Pancreas (tissue), 10 donors: Measurements from ENCODE around the gene EIF5. TPM values are rescaled to one million over a fixed set of nuclear protein-coding genes. Genes with fewer than 3 reads are reported as not detected.

Experiments used
- ATAC-seq, 4 donors: fragments of 200-7000 bp; cut with Tn5 transposase; one replicate each; pipeline versions ENCODE4 v1.8.0 to v1.9.1; 2020; ENCODE audit warnings: mild to moderate bottlenecking in 4 of 4, moderate library complexity in 4 of 4
- DNase-seq, 6 donors: peaks; one replicate each; pipeline ENCODE4 v3.0.0-alpha.2; 2020
- FAIRE-seq: peaks from 2 replicates; lab custom pipeline; 2012; peaks lifted over from hg19 to GRCh38; lab: Jason Lieb, UNC
- H3K27ac ChIP-seq, 4 donors: fragments of 200-600 bp; sonication (generic); 1 replicate in 3 of 4; 2 replicates in 1 of 4; pipeline versions ENCODE4 v1.5.0 to v1.8.0; 2020
- H3K27me3 ChIP-seq, 4 donors: fragments of 200-600 bp; one replicate each; pipeline ENCODE4 v1.8.0; 2021
- H3K36me3 ChIP-seq, 3 donors: fragments of 200-600 bp; sonication (generic) in 1 of 3; one replicate each; pipeline versions ENCODE4 v1.5.0 to v1.8.0; 2020 to 2021
- H3K4me1 ChIP-seq, 3 donors: fragments of 200-600 bp; one replicate each; pipeline ENCODE4 v1.8.0; 2021
- H3K4me3 ChIP-seq, 4 donors: fragments of 200-600 bp; sonication (generic) in 2 of 4; one replicate each; pipeline versions ENCODE4 v1.5.0 to v1.8.0; 2020 to 2021
- H3K9me3 ChIP-seq, 4 donors: fragments of 200-600 bp; one replicate each; pipeline ENCODE4 v1.8.0; 2021
- WGBS, 2 donors: extraction: QIAGEN DNeasy Blood & Tissue Kit; methylation state at CpG; one replicate each; pipeline ENCODE4 v1.1.7; 2013; 5-methylcytosine and 5-hydroxymethylcytosine counted together
- intact Hi-C, 3 donors: fragments of 100-400 bp; cut with DNase I; formaldehyde crosslinking; loops; one replicate each; pipeline versions ENCODE4 v1.11.1 to v1.14.2; 2022
- polyA plus RNA-seq, 2 donors: library from polyadenylated mRNA; stranded (reverse); fragments of 200-250 nt; gene quantifications; one replicate each; pipeline ENCODE4 v1.2.3, GENCODE V29; 2013
- total RNA-seq, 6 donors: library from RNA; stranded (reverse); fragmentation: NEBNext Ultra II Directional in 4 of 6; extraction: Animal tissue kit (Norgen Biotek cat#: 25700) in 4 of 6; gene quantifications; one replicate each; pipeline versions ENCODE4 v1.2.1 to v1.2.4, GENCODE V29; 2021 to 2023
- TF ChIP-seq, protein P1 (sequence below), 4 donors: fragments of 200-600 bp; sonication (generic) in 3 of 4; IDR thresholded peaks; one replicate each; pipeline versions ENCODE4 v1.5.0 to v1.8.0; 2021; ENCODE audit warnings: antibody characterized with exemption in 4 of 4
- donor health status: healthy with polysubstance abuse.
- donor health status: DM: no; HTN: no; CAD: no; lungs with moderate emphysema.
- donor health status: DM: no; HTN: no; CAD: no.
- donor health status: control.
- donor health status: control.
- donor health status: Bipolar disorder and iron deficiency.
- donor health status: DM: yes; HTN: yes; CAD: no.
- donor health status: DM: no; HTN: no; CAD: no.
- donor health status: DM: no; HTN: no; CAD: no.
- donor health status: DM: yes; HTN: yes; CAD: no.

EIF5 gene
- total and polyA plus RNA-seq, 8 donors = 22.2 to 139 (median 95.2) TPM

DNA sequence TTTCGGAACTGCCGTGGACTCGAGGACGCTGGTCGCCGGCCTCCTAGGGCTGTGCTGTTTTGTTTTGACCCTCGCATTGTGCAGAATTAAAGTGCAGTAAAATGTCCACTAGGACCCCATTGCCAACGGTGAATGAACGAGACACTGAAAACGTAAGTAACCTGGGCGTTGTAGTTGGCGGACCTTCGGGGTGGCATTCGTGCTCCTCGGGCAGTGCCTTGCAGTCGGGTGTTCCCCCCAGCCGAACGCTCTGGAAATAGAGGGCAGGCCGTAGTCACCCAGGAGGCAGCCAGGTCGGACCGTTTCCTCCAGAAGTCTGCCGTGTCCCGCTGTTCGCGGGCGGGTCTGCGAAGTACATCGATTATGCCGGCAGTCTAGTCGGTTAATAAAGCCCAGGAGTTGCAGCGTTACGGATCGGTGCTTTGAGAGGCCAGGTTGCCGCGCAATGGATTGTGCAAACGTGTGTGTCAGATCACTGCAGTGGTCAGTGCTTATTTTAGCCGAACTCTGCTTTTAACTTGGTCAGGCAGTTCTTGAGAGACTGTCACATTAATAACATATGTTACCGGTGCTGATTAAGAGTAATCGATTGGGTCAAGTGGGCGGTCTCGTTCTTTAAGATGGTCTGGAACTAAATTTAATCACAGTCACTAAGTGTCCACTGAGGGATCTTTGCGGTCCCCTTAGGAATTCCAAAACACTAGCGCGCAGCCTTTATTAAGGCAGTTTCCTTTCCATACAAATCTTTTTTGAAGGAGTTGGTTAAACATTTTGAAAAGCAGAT is 52.1 kb downstream of the EIF5 start:
- Histone ChIP-seq H3K27me3 (no peaks in the 10 kb centered on the region), H3K9me3 (no peaks in the 10 kb centered on the region), H3K36me3 (no peaks in the 10 kb centered on the region), H3K27ac (peak overlapping the region; percentile 85 to 99 (median 98)), H3K4me3 (peak overlapping the region; percentile 87 to 100 (median 98)), H3K4me1 (peaks cover 8 to 29% (median 14%) of the 10 kb centered on the region in 3 donors)
- WGBS, 2 donors = 0% methylated on average over 42 to 44 of the region's 44 CpGs
- no peak for FAIRE-seq
- TF ChIP-seq, protein P1, sequence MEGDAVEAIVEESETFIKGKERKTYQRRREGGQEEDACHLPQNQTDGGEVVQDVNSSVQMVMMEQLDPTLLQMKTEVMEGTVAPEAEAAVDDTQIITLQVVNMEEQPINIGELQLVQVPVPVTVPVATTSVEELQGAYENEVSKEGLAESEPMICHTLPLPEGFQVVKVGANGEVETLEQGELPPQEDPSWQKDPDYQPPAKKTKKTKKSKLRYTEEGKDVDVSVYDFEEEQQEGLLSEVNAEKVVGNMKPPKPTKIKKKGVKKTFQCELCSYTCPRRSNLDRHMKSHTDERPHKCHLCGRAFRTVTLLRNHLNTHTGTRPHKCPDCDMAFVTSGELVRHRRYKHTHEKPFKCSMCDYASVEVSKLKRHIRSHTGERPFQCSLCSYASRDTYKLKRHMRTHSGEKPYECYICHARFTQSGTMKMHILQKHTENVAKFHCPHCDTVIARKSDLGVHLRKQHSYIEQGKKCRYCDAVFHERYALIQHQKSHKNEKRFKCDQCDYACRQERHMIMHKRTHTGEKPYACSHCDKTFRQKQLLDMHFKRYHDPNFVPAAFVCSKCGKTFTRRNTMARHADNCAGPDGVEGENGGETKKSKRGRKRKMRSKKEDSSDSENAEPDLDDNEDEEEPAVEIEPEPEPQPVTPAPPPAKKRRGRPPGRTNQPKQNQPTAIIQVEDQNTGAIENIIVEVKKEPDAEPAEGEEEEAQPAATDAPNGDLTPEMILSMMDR (IDR thresholded peaks at IDR 0.05) = no peak
- intact Hi-C loops = no loop called here
- peak; percentile 23 to 37 (median 26) for ATAC-seq
- peak in 5 of 6 donors; percentile 26 to 75 (median 50) for DNase-seq

DNA sequence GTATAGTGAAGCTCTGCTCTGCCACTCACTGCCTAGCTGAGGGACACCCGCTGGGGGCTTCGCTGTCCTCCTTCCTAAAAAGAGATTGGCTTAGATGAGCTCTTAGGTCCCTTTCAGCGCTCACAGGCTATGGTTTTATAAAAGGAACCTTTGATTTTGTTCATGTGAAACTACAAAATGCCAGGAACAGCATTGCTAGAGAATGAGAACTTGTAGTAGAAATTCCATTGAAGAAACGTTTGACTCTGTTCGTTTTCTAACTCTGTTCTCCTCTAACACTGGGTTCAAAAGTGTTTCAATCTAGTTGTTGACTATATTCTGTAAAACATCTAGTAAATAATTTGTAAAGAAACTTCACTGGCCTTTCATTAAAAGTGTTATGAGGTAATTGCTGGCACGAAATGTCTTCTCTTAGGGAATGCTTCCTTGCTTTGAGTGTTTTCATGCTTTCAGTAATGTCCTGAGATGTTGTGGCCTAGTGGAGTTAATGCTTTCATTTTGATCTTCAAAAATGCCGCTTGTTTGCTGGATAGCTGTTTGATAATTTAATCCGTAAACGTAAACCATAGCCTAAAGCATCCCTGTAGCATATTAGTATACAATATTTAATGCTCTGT is 52.8 kb downstream of the EIF5 start:
- peaks cover 8 to 35% (median 16%) of the 10 kb centered on the region in 3 donors for H3K4me1 ChIP-seq
- no peak for FAIRE-seq

DNA sequence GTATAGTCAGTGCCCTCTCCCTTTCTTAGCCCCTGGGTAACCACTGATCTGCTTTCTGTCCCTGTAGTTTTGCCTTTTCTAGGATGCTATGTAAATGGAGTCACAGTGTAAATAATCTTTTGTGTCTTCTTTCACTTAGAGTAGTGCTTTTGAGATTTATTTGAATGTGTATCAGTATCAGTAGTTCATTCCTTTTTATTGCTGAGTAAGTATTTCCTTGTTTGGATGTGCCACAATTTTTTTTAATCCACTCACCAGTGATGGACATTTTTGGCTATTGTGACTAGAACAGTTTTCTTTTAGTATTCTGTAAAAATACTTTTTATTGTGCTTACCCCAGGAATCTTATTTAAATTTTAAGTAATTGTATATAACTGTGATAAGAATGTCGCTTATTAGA is 54.6 kb downstream of the EIF5 start:
- intact Hi-C loops = no loop called here
- Histone ChIP-seq H3K27me3 (no peaks in the 10 kb centered on the region), H3K36me3 (no peaks in the 10 kb centered on the region), H3K4me1 (peaks cover 26 to 53% (median 26%) of the 10 kb centered on the region in 3 donors), H3K27ac (no peak overlapping the region), H3K9me3 (no peaks in the 10 kb centered on the region), H3K4me3 (no peak overlapping the region)
- no peak for FAIRE-seq
- WGBS, 2 donors = 97% methylated on average over 1 of the region's 1 CpG
- no peak for ATAC-seq
- TF ChIP-seq, protein P1 (IDR thresholded peaks at IDR 0.05) = no peak
- DNase-seq = no peak

More for the DNA sequence above, 52.8 kb downstream of the EIF5 start:
- Histone ChIP-seq H3K27me3 (no peaks in the 10 kb centered on the region), H3K4me3 (peak overlapping the region; percentile 87 to 100 (median 98)), H3K9me3 (no peaks in the 10 kb centered on the region), H3K27ac (peak overlapping the region; percentile 85 to 99 (median 98)), H3K36me3 (no peaks in the 10 kb centered on the region)
- DNase-seq = no peak
- ATAC-seq = no peak
- TF ChIP-seq, protein P1 (IDR thresholded peaks at IDR 0.05) = no peak
- 3% methylated on average over 9 of the region's 9 CpGs for WGBS, 2 donors
- intact Hi-C loops = no loop called here

DNA sequence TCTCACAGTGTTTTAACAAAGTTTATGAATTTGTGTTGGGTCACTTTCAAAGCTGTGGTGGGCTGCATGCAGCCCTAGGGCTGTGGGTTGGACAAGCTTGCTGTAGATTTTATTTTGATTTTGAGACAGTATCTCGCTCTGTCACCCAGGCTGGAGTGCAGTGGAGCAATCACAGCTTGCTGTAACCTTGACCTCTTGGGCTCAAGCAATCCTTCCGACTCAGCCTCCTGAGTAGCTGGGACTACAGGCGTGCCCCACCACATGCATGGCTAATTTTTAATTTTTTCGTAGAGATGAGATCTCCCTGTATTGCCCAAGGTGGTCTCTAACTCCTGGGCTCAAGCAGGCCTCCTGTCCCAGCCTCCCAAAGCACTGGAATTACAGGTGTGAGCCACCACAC is 56.6 kb downstream of the EIF5 start:
- Histone ChIP-seq H3K4me1 (peaks cover 37 to 69% (median 43%) of the 10 kb centered on the region in 3 donors), H3K27me3 (no peaks in the 10 kb centered on the region), H3K27ac (no peak overlapping the region), H3K9me3 (no peaks in the 10 kb centered on the region), H3K4me3 (no peak overlapping the region), H3K36me3 (no peaks in the 10 kb centered on the region)
- WGBS, 2 donors = 56 to 80% methylated on average over 4 of the region's 4 CpGs
- ATAC-seq (no peak), FAIRE-seq (no peak), DNase-seq (no peak)
- TF ChIP-seq, protein P1 (IDR thresholded peaks at IDR 0.05) = no peak
- intact Hi-C loops = no loop called here
